ENCODE results near the gene TENM3. TPM values are rescaled to one million over a fixed set of nuclear protein-coding genes. Genes with fewer than 3 reads are reported as not detected.

TENM3 gene
- total RNA-seq, 1 experiment from 2014 or later, result 0.87 TPM

- intact Hi-C loops (cut with micrococcal nuclease), result no loop called here
Observed at GRCh38 chr4:182493377-182493776, 250.2 kb downstream of the TENM3 start.

GRCh38 chr4:182494103-182494502 is 250.9 kb downstream of the TENM3 start:
- no peak overlapping the region for H3K9ac ChIP-seq (ENCODE audit: low read length)
- H3K4me2 ChIP-seq (ENCODE audit: low read length), result no peak overlapping the region
- no peak for TF ChIP-seq EZH2phosphoT487 (IDR thresholded peaks at IDR 0.05; ENCODE audit: borderline replicate concordance, low read length)
- TF ChIP-seq EZH2 (IDR thresholded peaks at IDR 0.05; ENCODE audit: low read length, unreplicated experiment), result no peak
- TF ChIP-seq CTCF (conservative IDR thresholded peaks at IDR 0.05; ENCODE audit: low read depth, low read length), result no peak
- no peak overlapping the region for H3K4me3 ChIP-seq (ENCODE audit: low read length)
- ChIA-PET POLR2A (ENCODE audit: unreplicated experiment) (no interaction called here), CTCF (no interaction called here)
- H3K9me3 ChIP-seq (ENCODE audit: low read length), result no peaks in the 10 kb centered on the region
- H3K27ac ChIP-seq (ENCODE audit: low read length), result no peak overlapping the region
- DNase-seq, result no peak
- H3K9me2 ChIP-seq (replicated peaks; ENCODE audit: low read length), result no peaks in the 10 kb centered on the region
- no peaks in the 10 kb centered on the region for H3K4me1 ChIP-seq (ENCODE audit: insufficient read depth, low read length)
- H3K36me3 ChIP-seq (ENCODE audit: low read depth, low read length), result no peaks in the 10 kb centered on the region
- no peak for ATAC-seq
- no peaks in the 10 kb centered on the region for H3K79me2 ChIP-seq (ENCODE audit: low read length)
- no peak overlapping the region for H2AFZ ChIP-seq (ENCODE audit: low read length)
- no TSS peak for BruUV-seq (replicated peaks)
- intact Hi-C loops (cut with micrococcal nuclease), result no loop called here
- H3K27me3 ChIP-seq (ENCODE audit: low read length), result no peaks in the 10 kb centered on the region
- no peaks in the 10 kb centered on the region for H4K20me1 ChIP-seq (ENCODE audit: low read length)
- no peaks in the 10 kb centered on the region for H3F3A ChIP-seq (ENCODE audit: low read length, unreplicated experiment)

More at GRCh38 chr4:182493377-182493776, 250.2 kb downstream of the TENM3 start:
- no peak overlapping the region for H3K4me2 ChIP-seq (ENCODE audit: low read length)
- no peaks in the 10 kb centered on the region for H3K9me3 ChIP-seq (ENCODE audit: low read length)
- BruUV-seq (replicated peaks), result no TSS peak
- H3K4me1 ChIP-seq (ENCODE audit: insufficient read depth, low read length), result no peaks in the 10 kb centered on the region
- no peaks in the 10 kb centered on the region for H3F3A ChIP-seq (ENCODE audit: low read length, unreplicated experiment)
- DNase-seq, result no peak
- CTCF ChIA-PET, result no interaction called here
- H3K27me3 ChIP-seq (ENCODE audit: low read length), result no peaks in the 10 kb centered on the region
- no peak overlapping the region for H2AFZ ChIP-seq (ENCODE audit: low read length)
- no peaks in the 10 kb centered on the region for H3K36me3 ChIP-seq (ENCODE audit: low read depth, low read length)
- H3K4me3 ChIP-seq (ENCODE audit: low read length), result no peak overlapping the region
- ATAC-seq, result no peak
- TF ChIP-seq CTCF (conservative IDR thresholded peaks at IDR 0.05; ENCODE audit: low read depth, low read length) (no peak), EZH2phosphoT487 (IDR thresholded peaks at IDR 0.05; ENCODE audit: borderline replicate concordance, low read length) (no peak), EZH2 (IDR thresholded peaks at IDR 0.05; ENCODE audit: low read length, unreplicated experiment) (no peak)
- H3K79me2 ChIP-seq (ENCODE audit: low read length), result no peaks in the 10 kb centered on the region
- POLR2A ChIA-PET (ENCODE audit: unreplicated experiment), result no interaction called here
- no peaks in the 10 kb centered on the region for H4K20me1 ChIP-seq (ENCODE audit: low read length)
- H3K27ac ChIP-seq (ENCODE audit: low read length), result no peak overlapping the region
- no peaks in the 10 kb centered on the region for H3K9me2 ChIP-seq (replicated peaks; ENCODE audit: low read length)
- no peak overlapping the region for H3K9ac ChIP-seq (ENCODE audit: low read length)

- TF ChIP-seq CTCF (conservative IDR thresholded peaks at IDR 0.05; ENCODE audit: low read depth, low read length) (no peak), EZH2phosphoT487 (IDR thresholded peaks at IDR 0.05; ENCODE audit: borderline replicate concordance, low read length) (no peak), EZH2 (IDR thresholded peaks at IDR 0.05; ENCODE audit: low read length, unreplicated experiment) (no peak)
- intact Hi-C loops (cut with micrococcal nuclease), result no loop called here
- Histone ChIP-seq H3K4me2 (ENCODE audit: low read length) (no peak overlapping the region), H3K9me3 (ENCODE audit: low read length) (no peaks in the 10 kb centered on the region), H3K27ac (ENCODE audit: low read length) (no peak overlapping the region), H3K9me2 (replicated peaks; ENCODE audit: low read length) (no peaks in the 10 kb centered on the region), H3K79me2 (ENCODE audit: low read length) (no peaks in the 10 kb centered on the region), H2AFZ (ENCODE audit: low read length) (no peak overlapping the region), H3K27me3 (ENCODE audit: low read length) (no peaks in the 10 kb centered on the region), H3K9ac (ENCODE audit: low read length) (no peak overlapping the region), H3F3A (ENCODE audit: low read length, unreplicated experiment) (no peaks in the 10 kb centered on the region), H4K20me1 (ENCODE audit: low read length) (no peaks in the 10 kb centered on the region), H3K36me3 (ENCODE audit: low read depth, low read length) (no peaks in the 10 kb centered on the region), H3K4me1 (ENCODE audit: insufficient read depth, low read length) (no peaks in the 10 kb centered on the region), H3K4me3 (ENCODE audit: low read length) (no peak overlapping the region)
- POLR2A ChIA-PET (ENCODE audit: unreplicated experiment), result no interaction called here
- CTCF ChIA-PET, result no interaction called here
- ATAC-seq (no peak), DNase-seq (no peak)
- BruUV-seq (replicated peaks), result no TSS peak
Observed at GRCh38 chr4:182495031-182495430, 251.8 kb downstream of the TENM3 start.
